ENCODE measurements around the gene MED13L.
"Not testable (repeated sequence)": the region's sequence is repeated elsewhere in the genome, so short reads cannot be mapped to it uniquely, and the experiment has no call there.

MED13L gene

GRCh38 chr12:116133149-116133548 is 144.3 kb downstream of the MED13L start:
- no peak overlapping the region for H3K56ac ChIP-seq (ENCODE audit: low read length)
- H3K4me3 ChIP-seq (ENCODE audit: low read length), result no peak overlapping the region
- H3K18ac ChIP-seq (ENCODE audit: low read length), result no peak overlapping the region
- H3K23ac ChIP-seq (ENCODE audit: low read length), result no peak overlapping the region
- no peak overlapping the region for H3K4me2 ChIP-seq (ENCODE audit: low read length)
- no peak overlapping the region for H3K4ac ChIP-seq (ENCODE audit: low read depth, low read length)
- DNase-seq, result no peak
- H2BK120ac ChIP-seq (ENCODE audit: low read depth, low read length), result no peak overlapping the region
- H2AK5ac ChIP-seq (ENCODE audit: low read length), result no peak overlapping the region
- peaks cover 5% of the 10 kb centered on the region for H3K4me1 ChIP-seq (ENCODE audit: control insufficient read depth, low read depth, low read length)
- H2BK15ac ChIP-seq (replicated peaks; ENCODE audit: low read depth), result no peak overlapping the region
- no peak overlapping the region for H4K8ac ChIP-seq (ENCODE audit: low read depth, low read length)
- no peak overlapping the region for H2BK5ac ChIP-seq (ENCODE audit: low read length)
- peaks cover 55% of the 10 kb centered on the region for H3K79me2 ChIP-seq (ENCODE audit: control insufficient read depth, insufficient read depth, low read length)
- no peak overlapping the region for H3K9ac ChIP-seq (ENCODE audit: low read length)
- WGBS (ENCODE audit: extremely low coverage, insufficient coverage, low lambda C conversion rate), result no CpG with 5 or more reads among the region's 2 CpGs
- no peaks in the 10 kb centered on the region for H3K36me3 ChIP-seq (ENCODE audit: control insufficient read depth, insufficient read depth, low read length)
- no peaks in the 10 kb centered on the region for H3K27me3 ChIP-seq (ENCODE audit: insufficient read depth, low read length, poor library complexity)
- peaks cover 16% of the 10 kb centered on the region for H3K79me1 ChIP-seq (ENCODE audit: low read length)
- no peak overlapping the region for H3K27ac ChIP-seq (ENCODE audit: low read depth, low read length)
- no peak overlapping the region for H4K5ac ChIP-seq (ENCODE audit: low read length)

DNA sequence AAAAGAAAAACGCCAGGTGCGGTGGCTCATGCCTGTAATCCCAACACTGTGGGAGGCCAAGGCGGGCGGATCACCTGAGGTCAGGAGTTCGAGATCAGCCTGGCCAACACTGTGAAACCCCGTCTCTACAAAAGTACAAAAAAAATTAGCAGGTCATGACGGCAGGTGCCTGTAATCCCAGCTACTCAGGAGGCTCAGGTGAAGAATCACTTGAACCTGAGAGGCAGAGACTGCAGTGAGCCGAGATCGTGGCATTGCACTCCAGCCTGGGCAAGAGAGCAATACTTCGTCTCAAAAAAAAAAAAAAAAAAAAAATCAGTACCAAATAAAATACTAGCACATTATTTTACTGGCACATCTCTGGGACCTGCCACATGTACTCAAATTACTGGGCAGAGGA is 145.5 kb downstream of the MED13L start:
- H4K8ac ChIP-seq (ENCODE audit: low read depth, low read length); H3K27ac ChIP-seq (ENCODE audit: low read depth, low read length); H2BK15ac ChIP-seq (replicated peaks; ENCODE audit: low read depth); H2BK5ac ChIP-seq (ENCODE audit: low read length); H3K9ac ChIP-seq (ENCODE audit: low read length); H3K23ac ChIP-seq (ENCODE audit: low read length); H3K4me1 ChIP-seq (ENCODE audit: control insufficient read depth, low read depth, low read length); DNase-seq; H3K36me3 ChIP-seq (ENCODE audit: control insufficient read depth, insufficient read depth, low read length); H3K56ac ChIP-seq (ENCODE audit: low read length); H2BK120ac ChIP-seq (ENCODE audit: low read depth, low read length); H3K4me3 ChIP-seq (ENCODE audit: low read length); H3K4me2 ChIP-seq (ENCODE audit: low read length); H2AK5ac ChIP-seq (ENCODE audit: low read length); H3K27me3 ChIP-seq (ENCODE audit: insufficient read depth, low read length, poor library complexity); H3K4ac ChIP-seq (ENCODE audit: low read depth, low read length); H4K5ac ChIP-seq (ENCODE audit: low read length); H3K18ac ChIP-seq (ENCODE audit: low read length): not testable (repeated sequence)
- no CpG with 5 or more reads among the region's 10 CpGs for WGBS (ENCODE audit: extremely low coverage, insufficient coverage, low lambda C conversion rate)
- H3K79me2 ChIP-seq (ENCODE audit: control insufficient read depth, insufficient read depth, low read length), result peaks cover 60% of the 10 kb centered on the region
- peaks cover 16% of the 10 kb centered on the region for H3K79me1 ChIP-seq (ENCODE audit: low read length)

- no CpG with 5 or more reads among the region's 3 CpGs for WGBS (ENCODE audit: extremely low coverage, insufficient coverage, low lambda C conversion rate)
Observed at GRCh38 chr12:116131176-116131575, 146.3 kb downstream of the MED13L start.

DNA sequence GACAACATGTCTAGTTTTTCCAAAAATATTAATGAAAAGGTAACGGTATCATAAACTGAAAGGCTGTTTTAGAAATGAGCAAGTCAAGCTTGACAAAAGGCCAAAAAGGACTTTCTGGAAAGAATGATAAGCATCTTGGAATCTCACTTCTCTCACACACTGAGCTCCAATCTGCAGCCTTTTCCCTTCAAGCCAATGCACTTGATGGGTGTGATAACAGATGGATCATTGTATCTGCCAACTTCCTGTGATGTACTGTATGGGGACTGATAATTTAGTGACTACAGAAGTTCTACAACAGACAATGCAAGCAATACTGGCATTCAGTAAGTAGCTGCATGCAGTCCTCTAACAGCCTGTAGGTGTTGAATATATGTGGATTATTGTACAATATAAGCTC is 147.1 kb downstream of the MED13L start:
- WGBS (ENCODE audit: extremely low coverage, insufficient coverage, low lambda C conversion rate), result no CpG with 5 or more reads among the region's 1 CpG

More at GRCh38 chr12:116131176-116131575, 146.3 kb downstream of the MED13L start:
- Histone ChIP-seq H4K8ac (ENCODE audit: low read depth, low read length) (no peak overlapping the region), H3K36me3 (ENCODE audit: control insufficient read depth, insufficient read depth, low read length) (no peaks in the 10 kb centered on the region), H3K4ac (ENCODE audit: low read depth, low read length) (no peak overlapping the region), H2AK5ac (ENCODE audit: low read length) (no peak overlapping the region), H3K18ac (ENCODE audit: low read length) (no peak overlapping the region), H3K4me1 (ENCODE audit: control insufficient read depth, low read depth, low read length) (peaks cover 5% of the 10 kb centered on the region), H3K4me2 (ENCODE audit: low read length) (no peak overlapping the region), H2BK15ac (replicated peaks; ENCODE audit: low read depth) (no peak overlapping the region), H3K4me3 (ENCODE audit: low read length) (no peak overlapping the region), H3K23ac (ENCODE audit: low read length) (no peak overlapping the region), H3K27me3 (ENCODE audit: insufficient read depth, low read length, poor library complexity) (no peaks in the 10 kb centered on the region), H3K9ac (ENCODE audit: low read length) (no peak overlapping the region), H3K79me1 (ENCODE audit: low read length) (peaks cover 16% of the 10 kb centered on the region), H3K79me2 (ENCODE audit: control insufficient read depth, insufficient read depth, low read length) (peaks cover 62% of the 10 kb centered on the region), H3K27ac (ENCODE audit: low read depth, low read length) (no peak overlapping the region), H3K56ac (ENCODE audit: low read length) (no peak overlapping the region), H4K5ac (ENCODE audit: low read length) (no peak overlapping the region), H2BK120ac (ENCODE audit: low read depth, low read length) (no peak overlapping the region), H2BK5ac (ENCODE audit: low read length) (no peak overlapping the region)
- DNase-seq, result no peak

GRCh38 chr12:116128779-116129178 is 148.7 kb downstream of the MED13L start:
- H2BK5ac ChIP-seq (ENCODE audit: low read length), result no peak overlapping the region

More for the DNA sequence above, 147.1 kb downstream of the MED13L start:
- H4K8ac ChIP-seq (ENCODE audit: low read depth, low read length), result no peak overlapping the region
- no peak overlapping the region for H2BK5ac ChIP-seq (ENCODE audit: low read length)
- H3K79me2 ChIP-seq (ENCODE audit: control insufficient read depth, insufficient read depth, low read length), result peaks cover 59% of the 10 kb centered on the region
- no peak overlapping the region for H3K23ac ChIP-seq (ENCODE audit: low read length)
- no peak overlapping the region for H4K5ac ChIP-seq (ENCODE audit: low read length)
- H3K36me3 ChIP-seq (ENCODE audit: control insufficient read depth, insufficient read depth, low read length), result no peaks in the 10 kb centered on the region
- H3K79me1 ChIP-seq (ENCODE audit: low read length), result peaks cover 17% of the 10 kb centered on the region
- H2BK120ac ChIP-seq (ENCODE audit: low read depth, low read length), result no peak overlapping the region
- no peaks in the 10 kb centered on the region for H3K27me3 ChIP-seq (ENCODE audit: insufficient read depth, low read length, poor library complexity)
- H3K4ac ChIP-seq (ENCODE audit: low read depth, low read length), result no peak overlapping the region
- no peak overlapping the region for H3K56ac ChIP-seq (ENCODE audit: low read length)
- no peak overlapping the region for H2BK15ac ChIP-seq (replicated peaks; ENCODE audit: low read depth)
- no peak overlapping the region for H3K9ac ChIP-seq (ENCODE audit: low read length)
- no peak overlapping the region for H3K4me2 ChIP-seq (ENCODE audit: low read length)
- no peak overlapping the region for H2AK5ac ChIP-seq (ENCODE audit: low read length)
- H3K27ac ChIP-seq (ENCODE audit: low read depth, low read length), result no peak overlapping the region
- no peak overlapping the region for H3K18ac ChIP-seq (ENCODE audit: low read length)
- H3K4me1 ChIP-seq (ENCODE audit: control insufficient read depth, low read depth, low read length), result peaks cover 5% of the 10 kb centered on the region
- peak; percentile 87 for DNase-seq
- no peak overlapping the region for H3K4me3 ChIP-seq (ENCODE audit: low read length)

DNA sequence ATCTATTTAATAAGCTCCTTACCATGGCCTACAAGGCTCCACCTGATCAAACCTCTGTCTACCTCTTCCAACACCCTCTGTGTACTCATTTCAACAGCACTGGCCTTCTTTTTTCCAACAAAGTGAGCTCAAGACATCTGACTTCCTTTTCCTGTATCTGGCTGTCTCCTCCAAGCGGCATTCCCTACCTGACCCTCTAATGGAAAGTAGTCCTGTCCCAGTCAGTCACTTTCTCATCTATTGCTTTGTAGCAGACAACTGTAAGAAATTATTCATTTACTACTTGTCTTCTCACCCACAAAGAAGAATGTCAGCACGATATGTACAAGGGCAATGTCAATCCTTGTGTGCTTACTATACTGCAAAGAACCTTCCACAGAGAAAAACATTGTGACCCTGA is 149.6 kb downstream of the MED13L start:
- H3K27me3 ChIP-seq (ENCODE audit: insufficient read depth, low read length, poor library complexity), result no peaks in the 10 kb centered on the region
- H2BK5ac ChIP-seq (ENCODE audit: low read length), result no peak overlapping the region
- H3K4me1 ChIP-seq (ENCODE audit: control insufficient read depth, low read depth, low read length), result peaks cover 4% of the 10 kb centered on the region
- H3K79me1 ChIP-seq (ENCODE audit: low read length), result peaks cover 9% of the 10 kb centered on the region
- H3K79me2 ChIP-seq (ENCODE audit: control insufficient read depth, insufficient read depth, low read length), result peaks cover 48% of the 10 kb centered on the region
- H4K5ac ChIP-seq (ENCODE audit: low read length), result no peak overlapping the region
- no peak overlapping the region for H3K56ac ChIP-seq (ENCODE audit: low read length)
- no peak overlapping the region for H3K27ac ChIP-seq (ENCODE audit: low read depth, low read length)
- no peak overlapping the region for H2BK15ac ChIP-seq (replicated peaks; ENCODE audit: low read depth)
- H4K8ac ChIP-seq (ENCODE audit: low read depth, low read length), result no peak overlapping the region
- no CpG with 5 or more reads among the region's 2 CpGs for WGBS (ENCODE audit: extremely low coverage, insufficient coverage, low lambda C conversion rate)
- no peak for DNase-seq
- H2BK120ac ChIP-seq (ENCODE audit: low read depth, low read length), result no peak overlapping the region
- H3K36me3 ChIP-seq (ENCODE audit: control insufficient read depth, insufficient read depth, low read length), result no peaks in the 10 kb centered on the region
- H3K18ac ChIP-seq (ENCODE audit: low read length), result no peak overlapping the region
- no peak overlapping the region for H3K9ac ChIP-seq (ENCODE audit: low read length)
- no peak overlapping the region for H3K23ac ChIP-seq (ENCODE audit: low read length)
- H3K4ac ChIP-seq (ENCODE audit: low read depth, low read length), result no peak overlapping the region
- no peak overlapping the region for H2AK5ac ChIP-seq (ENCODE audit: low read length)
- H3K4me3 ChIP-seq (ENCODE audit: low read length), result no peak overlapping the region
- H3K4me2 ChIP-seq (ENCODE audit: low read length), result no peak overlapping the region

More at GRCh38 chr12:116128779-116129178, 148.7 kb downstream of the MED13L start:
- Histone ChIP-seq H3K4me1 (ENCODE audit: control insufficient read depth, low read depth, low read length) (peaks cover 5% of the 10 kb centered on the region), H3K4ac (ENCODE audit: low read depth, low read length) (no peak overlapping the region), H3K9ac (ENCODE audit: low read length) (no peak overlapping the region), H3K79me1 (ENCODE audit: low read length) (peaks cover 12% of the 10 kb centered on the region), H3K4me3 (ENCODE audit: low read length) (no peak overlapping the region), H3K18ac (ENCODE audit: low read length) (no peak overlapping the region), H2BK120ac (ENCODE audit: low read depth, low read length) (no peak overlapping the region), H3K27me3 (ENCODE audit: insufficient read depth, low read length, poor library complexity) (no peaks in the 10 kb centered on the region), H3K27ac (ENCODE audit: low read depth, low read length) (no peak overlapping the region), H3K4me2 (ENCODE audit: low read length) (no peak overlapping the region), H3K23ac (ENCODE audit: low read length) (no peak overlapping the region), H4K5ac (ENCODE audit: low read length) (no peak overlapping the region), H3K36me3 (ENCODE audit: control insufficient read depth, insufficient read depth, low read length) (no peaks in the 10 kb centered on the region), H3K79me2 (ENCODE audit: control insufficient read depth, insufficient read depth, low read length) (peaks cover 53% of the 10 kb centered on the region), H2AK5ac (ENCODE audit: low read length) (no peak overlapping the region), H4K8ac (ENCODE audit: low read depth, low read length) (no peak overlapping the region), H2BK15ac (replicated peaks; ENCODE audit: low read depth) (no peak overlapping the region), H3K56ac (ENCODE audit: low read length) (no peak overlapping the region)
- no CpG with 5 or more reads among the region's 1 CpG for WGBS (ENCODE audit: extremely low coverage, insufficient coverage, low lambda C conversion rate)
- no peak for DNase-seq
